ENCODE results near the gene ARVCF.

ARVCF gene

DNA sequence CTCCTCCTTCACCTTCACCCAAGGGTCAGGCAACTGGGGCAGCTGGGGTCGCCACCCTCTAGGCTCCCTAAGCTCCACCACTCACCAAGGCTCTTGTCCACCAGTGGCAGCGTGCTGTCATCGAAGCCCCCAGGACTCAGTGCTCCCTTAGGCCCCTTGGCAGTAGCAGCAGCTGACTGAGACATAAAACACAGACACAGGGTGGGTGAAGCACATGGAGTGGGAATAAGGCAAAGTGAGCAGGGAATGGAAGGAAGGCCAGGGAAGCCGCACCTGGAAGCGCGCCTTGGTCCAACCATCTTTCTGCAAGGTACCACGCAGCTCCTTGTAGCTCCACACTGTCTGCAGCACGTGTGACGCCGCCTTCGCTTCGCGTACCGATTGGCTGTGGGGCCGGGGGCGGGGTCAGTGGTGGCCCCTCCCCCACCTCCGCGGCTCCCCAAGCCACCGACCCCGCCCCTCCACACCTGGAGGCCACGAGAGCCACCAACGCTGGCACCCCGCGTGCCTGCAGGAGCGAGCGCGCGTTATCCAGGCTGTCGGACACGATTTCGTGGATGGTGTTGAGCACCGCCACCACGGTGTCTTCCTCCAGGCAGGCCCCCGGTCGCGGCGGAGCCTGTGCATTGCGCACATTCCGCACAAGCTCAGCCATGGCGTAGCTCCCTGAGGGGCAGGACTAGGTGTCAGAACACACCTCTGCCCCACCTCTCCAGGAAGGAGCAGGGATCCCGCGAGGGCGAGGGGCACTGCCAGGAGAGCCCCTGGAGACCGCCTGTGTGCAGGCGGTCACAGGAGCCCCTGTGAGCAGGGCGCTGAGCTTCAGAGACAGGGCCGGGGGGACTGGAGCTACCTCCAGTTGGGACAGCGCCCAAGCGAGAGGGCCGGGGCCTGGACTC lies 43.7 kb downstream of the ARVCF start:
- Histone ChIP-seq H3K27me3 (ENCODE audit: control insufficient read depth in 1 of 2, insufficient read depth in 2 of 2, low read length in 2 of 2) (no peaks in the 10 kb centered on the region), H3K36me3 (ENCODE audit: control insufficient read depth in 1 of 2, insufficient read depth in 2 of 2, low read length in 2 of 2) (peaks cover 6 to 16% of the 10 kb centered on the region in 2 donors), H3K4me1 (ENCODE audit: control insufficient read depth in 1 of 2, insufficient read depth in 2 of 2, low read length in 2 of 2) (peaks cover 7 to 11% of the 10 kb centered on the region in 2 donors), H3K4me3 (ENCODE audit: low read depth in 1 of 2, low read length in 2 of 2) (no peak overlapping the region), H3K27ac (ENCODE audit: low read depth, low read length) (no peak overlapping the region), H3K9ac (ENCODE audit: low read depth in 1 of 2, low read length in 2 of 2) (no peak overlapping the region), H3K9me3 (ENCODE audit: control insufficient read depth in 1 of 2, low read length in 2 of 2) (no peaks in the 10 kb centered on the region)

DNA sequence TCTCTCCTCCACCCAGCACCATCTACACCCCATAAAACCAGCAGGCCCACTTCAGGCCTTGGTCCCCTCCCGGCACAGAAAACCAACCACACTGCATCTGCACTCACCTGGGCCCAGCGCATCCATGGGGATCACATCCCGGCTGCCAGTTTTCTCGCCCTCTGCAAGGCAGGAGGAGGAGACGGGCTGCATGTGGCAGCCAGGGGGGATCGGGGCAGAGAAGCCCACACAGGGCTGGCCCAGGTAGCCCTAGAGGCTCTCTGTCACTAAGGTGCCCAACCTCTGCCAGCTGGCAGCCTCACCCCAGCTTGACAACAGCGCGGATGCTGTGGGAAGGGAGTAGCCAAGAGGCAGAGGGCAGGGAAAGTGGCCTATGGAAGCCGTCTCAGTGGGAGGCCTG lies 44.4 kb downstream of the ARVCF start:
- Histone ChIP-seq H3K36me3 (ENCODE audit: control insufficient read depth in 1 of 2, insufficient read depth in 2 of 2, low read length in 2 of 2) (peaks cover 11 to 21% of the 10 kb centered on the region in 2 donors), H3K4me3 (ENCODE audit: low read depth in 1 of 2, low read length in 2 of 2) (no peak overlapping the region), H3K9me3 (ENCODE audit: control insufficient read depth in 1 of 2, low read length in 2 of 2) (no peaks in the 10 kb centered on the region), H3K27ac (ENCODE audit: low read depth, low read length) (no peak overlapping the region), H3K27me3 (ENCODE audit: control insufficient read depth in 1 of 2, insufficient read depth in 2 of 2, low read length in 2 of 2) (no peaks in the 10 kb centered on the region), H3K9ac (ENCODE audit: low read depth in 1 of 2, low read length in 2 of 2) (no peak overlapping the region), H3K4me1 (ENCODE audit: control insufficient read depth in 1 of 2, insufficient read depth in 2 of 2, low read length in 2 of 2) (peaks cover 7 to 11% of the 10 kb centered on the region in 2 donors)

DNA sequence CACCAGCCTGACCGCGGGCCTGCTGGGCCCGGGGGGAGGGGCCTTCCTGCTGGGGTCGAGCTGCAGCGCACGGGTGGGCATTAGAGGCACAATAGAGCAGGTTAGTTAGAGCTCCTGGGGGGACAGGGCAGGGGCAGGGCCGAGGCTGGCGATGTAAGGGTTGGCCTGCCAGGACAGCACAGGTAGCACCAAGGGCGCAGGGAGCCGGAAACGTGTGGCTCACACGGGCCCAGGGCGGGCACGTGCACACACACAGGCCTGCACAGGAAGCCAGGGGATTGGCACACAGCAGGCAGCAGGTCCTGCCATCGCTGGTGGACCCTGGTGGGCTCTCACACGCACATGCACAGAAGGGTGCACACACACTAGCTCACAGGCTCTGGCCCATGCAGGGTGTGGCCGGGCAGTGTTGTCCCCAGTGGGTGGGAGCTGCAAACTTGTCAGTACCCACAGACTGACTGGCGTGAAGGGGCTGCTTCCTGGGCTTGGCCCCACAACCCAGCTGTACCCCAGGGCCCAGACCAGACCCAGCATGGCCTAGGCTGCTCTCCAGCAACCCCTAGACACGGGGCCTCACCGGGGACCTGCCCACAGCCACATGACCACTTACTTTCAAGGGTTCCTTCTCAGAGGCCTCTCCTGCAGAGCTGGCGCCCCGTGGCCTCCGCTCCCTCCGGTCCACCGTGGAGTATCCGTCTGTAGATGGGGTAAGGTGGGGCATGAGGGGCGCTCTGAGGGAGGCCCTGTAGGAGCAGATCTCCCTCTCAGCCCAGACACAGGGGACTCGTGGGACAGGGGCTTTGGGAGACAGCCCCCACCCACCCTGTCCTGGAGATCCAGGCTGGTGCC lies 45.1 kb downstream of the ARVCF start:
- Histone ChIP-seq H3K4me1 (ENCODE audit: control insufficient read depth in 1 of 2, insufficient read depth in 2 of 2, low read length in 2 of 2) (peaks cover 7 to 11% of the 10 kb centered on the region in 2 donors), H3K36me3 (ENCODE audit: control insufficient read depth in 1 of 2, insufficient read depth in 2 of 2, low read length in 2 of 2) (peaks cover 11 to 28% of the 10 kb centered on the region in 2 donors), H3K9ac (ENCODE audit: low read depth in 1 of 2, low read length in 2 of 2) (no peak overlapping the region), H3K9me3 (ENCODE audit: control insufficient read depth in 1 of 2, low read length in 2 of 2) (no peaks in the 10 kb centered on the region), H3K27ac (ENCODE audit: low read depth, low read length) (no peak overlapping the region), H3K4me3 (ENCODE audit: low read depth in 1 of 2, low read length in 2 of 2) (no peak overlapping the region), H3K27me3 (ENCODE audit: control insufficient read depth in 1 of 2, insufficient read depth in 2 of 2, low read length in 2 of 2) (no peaks in the 10 kb centered on the region)

DNA sequence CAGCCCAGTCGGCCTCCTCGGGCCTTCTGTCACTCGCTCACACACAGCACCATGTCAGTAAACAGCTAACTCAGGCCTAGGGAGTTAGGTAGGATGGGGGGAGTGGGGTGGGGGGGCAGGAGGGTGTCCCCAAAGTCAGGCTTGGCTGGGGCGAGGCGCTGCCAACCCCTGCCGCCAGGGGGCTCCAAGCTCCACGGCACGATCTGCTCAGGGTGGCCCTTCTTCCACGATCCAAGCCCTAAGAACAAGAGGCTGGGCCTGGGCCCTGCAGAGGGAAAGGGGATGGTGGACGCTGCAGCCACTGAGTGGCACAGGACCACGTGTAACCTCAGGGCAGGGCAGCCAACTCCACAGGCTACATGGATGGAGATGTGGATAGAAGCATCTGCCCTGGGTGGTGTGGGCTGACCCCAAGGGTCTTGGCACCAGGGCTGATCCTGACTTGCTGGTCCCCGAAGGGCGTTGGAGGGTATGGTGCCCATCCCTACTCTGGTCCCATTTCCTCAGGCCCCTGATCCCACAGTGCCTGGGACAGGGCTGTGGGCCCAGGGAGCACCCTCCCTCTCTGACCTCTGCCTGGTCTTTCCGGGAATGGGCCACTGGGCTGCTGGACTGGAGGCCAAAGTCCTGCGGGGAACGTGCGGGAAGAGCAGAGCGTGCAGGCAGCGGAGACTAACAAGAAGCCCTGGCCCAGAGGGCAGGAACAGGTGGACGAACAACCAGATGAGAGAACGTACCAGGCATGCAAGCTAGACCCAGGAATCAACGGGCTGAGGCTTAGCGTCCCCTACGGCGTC lies 45.9 kb downstream of the ARVCF start:
- peaks cover 7 to 11% of the 10 kb centered on the region in 2 donors for H3K4me1 ChIP-seq (ENCODE audit: control insufficient read depth in 1 of 2, insufficient read depth in 2 of 2, low read length in 2 of 2)
- H3K36me3 ChIP-seq (ENCODE audit: control insufficient read depth in 1 of 2, insufficient read depth in 2 of 2, low read length in 2 of 2) = peaks cover 11 to 31% of the 10 kb centered on the region in 2 donors
- no peak overlapping the region for H3K27ac ChIP-seq (ENCODE audit: low read depth, low read length)
- H3K9me3 ChIP-seq (ENCODE audit: control insufficient read depth in 1 of 2, low read length in 2 of 2) = no peaks in the 10 kb centered on the region
- peak overlapping the region in 1 of 2 donors; percentile 39 for H3K9ac ChIP-seq (ENCODE audit: low read depth in 1 of 2, low read length in 2 of 2)
- no peak overlapping the region for H3K4me3 ChIP-seq (ENCODE audit: low read depth in 1 of 2, low read length in 2 of 2)
- no peaks in the 10 kb centered on the region for H3K27me3 ChIP-seq (ENCODE audit: control insufficient read depth in 1 of 2, insufficient read depth in 2 of 2, low read length in 2 of 2)

- Histone ChIP-seq H3K36me3 (ENCODE audit: control insufficient read depth in 1 of 2, insufficient read depth in 2 of 2, low read length in 2 of 2) (peaks cover 11 to 32% of the 10 kb centered on the region in 2 donors), H3K4me1 (ENCODE audit: control insufficient read depth in 1 of 2, insufficient read depth in 2 of 2, low read length in 2 of 2) (peaks cover 7 to 11% of the 10 kb centered on the region in 2 donors), H3K9ac (ENCODE audit: low read depth in 1 of 2, low read length in 2 of 2) (no peak overlapping the region), H3K27ac (ENCODE audit: low read depth, low read length) (no peak overlapping the region), H3K9me3 (ENCODE audit: control insufficient read depth in 1 of 2, low read length in 2 of 2) (no peaks in the 10 kb centered on the region), H3K27me3 (ENCODE audit: control insufficient read depth in 1 of 2, insufficient read depth in 2 of 2, low read length in 2 of 2) (no peaks in the 10 kb centered on the region), H3K4me3 (ENCODE audit: low read depth in 1 of 2, low read length in 2 of 2) (no peak overlapping the region)
These were observed 46.6 kb downstream of the ARVCF start for GRCh38 chr22:19970031-19970478.

GRCh38 chr22:19969141-19969928 lies 47.3 kb downstream of the ARVCF start:
- Histone ChIP-seq H3K9me3 (ENCODE audit: control insufficient read depth in 1 of 2, low read length in 2 of 2) (no peaks in the 10 kb centered on the region), H3K4me1 (ENCODE audit: control insufficient read depth in 1 of 2, insufficient read depth in 2 of 2, low read length in 2 of 2) (peaks cover 14 to 17% of the 10 kb centered on the region in 2 donors), H3K27me3 (ENCODE audit: control insufficient read depth in 1 of 2, insufficient read depth in 2 of 2, low read length in 2 of 2) (no peaks in the 10 kb centered on the region), H3K27ac (ENCODE audit: low read depth, low read length) (no peak overlapping the region), H3K36me3 (ENCODE audit: control insufficient read depth in 1 of 2, insufficient read depth in 2 of 2, low read length in 2 of 2) (peaks cover 11 to 39% of the 10 kb centered on the region in 2 donors), H3K4me3 (ENCODE audit: low read depth in 1 of 2, low read length in 2 of 2) (no peak overlapping the region), H3K9ac (ENCODE audit: low read depth in 1 of 2, low read length in 2 of 2) (no peak overlapping the region)

GRCh38 chr22:19968450-19968891 lies 48.2 kb downstream of the ARVCF start:
- Histone ChIP-seq H3K36me3 (ENCODE audit: control insufficient read depth in 1 of 2, insufficient read depth in 2 of 2, low read length in 2 of 2) (peaks cover 16 to 48% of the 10 kb centered on the region in 2 donors), H3K9me3 (ENCODE audit: control insufficient read depth in 1 of 2, low read length in 2 of 2) (no peaks in the 10 kb centered on the region), H3K27ac (ENCODE audit: low read depth, low read length) (no peak overlapping the region), H3K27me3 (ENCODE audit: control insufficient read depth in 1 of 2, insufficient read depth in 2 of 2, low read length in 2 of 2) (no peaks in the 10 kb centered on the region), H3K9ac (ENCODE audit: low read depth in 1 of 2, low read length in 2 of 2) (no peak overlapping the region), H3K4me3 (ENCODE audit: low read depth in 1 of 2, low read length in 2 of 2) (no peak overlapping the region), H3K4me1 (ENCODE audit: control insufficient read depth in 1 of 2, insufficient read depth in 2 of 2, low read length in 2 of 2) (peaks cover 23 to 26% of the 10 kb centered on the region in 2 donors)

- no peak overlapping the region for H3K4me3 ChIP-seq (ENCODE audit: low read depth in 1 of 2, low read length in 2 of 2)
These were observed 48.7 kb downstream of the ARVCF start for GRCh38 chr22:19967850-19968449.

More at GRCh38 chr22:19967850-19968449, 48.7 kb downstream of the ARVCF start:
- Histone ChIP-seq H3K4me1 (ENCODE audit: control insufficient read depth in 1 of 2, insufficient read depth in 2 of 2, low read length in 2 of 2) (peaks cover 26% of the 10 kb centered on the region in 2 donors), H3K27ac (ENCODE audit: low read depth, low read length) (no peak overlapping the region), H3K36me3 (ENCODE audit: control insufficient read depth in 1 of 2, insufficient read depth in 2 of 2, low read length in 2 of 2) (peaks cover 16 to 48% of the 10 kb centered on the region in 2 donors), H3K9ac (ENCODE audit: low read depth in 1 of 2, low read length in 2 of 2) (no peak overlapping the region), H3K9me3 (ENCODE audit: control insufficient read depth in 1 of 2, low read length in 2 of 2) (no peaks in the 10 kb centered on the region), H3K27me3 (ENCODE audit: control insufficient read depth in 1 of 2, insufficient read depth in 2 of 2, low read length in 2 of 2) (no peaks in the 10 kb centered on the region)

Measured in duodenal mucosa (tissue), 2 donors.